Measurements from ENCODE around the gene CELSR1.

Gene CELSR1

GRCh38 chr22:46425016-46425415 lies 112.4 kb downstream of the CELSR1 start:
- no peak for DNase-seq (ENCODE audit: low read depth, low spot score)

- no peak for DNase-seq (ENCODE audit: low read depth, low spot score)
Observed at GRCh38 chr22:46424496-46424895, 112.9 kb downstream of the CELSR1 start.

- no peak for DNase-seq (ENCODE audit: low read depth, low spot score)
Observed at GRCh38 chr22:46422896-46423295, 114.5 kb downstream of the CELSR1 start.

GRCh38 chr22:46421267-46421666 lies 116.2 kb downstream of the CELSR1 start:
- DNase-seq (ENCODE audit: low read depth, low spot score): no peak

GRCh38 chr22:46419754-46420571 lies 117.5 kb downstream of the CELSR1 start:
- no peak for DNase-seq (ENCODE audit: low read depth, low spot score)

- no peak for DNase-seq (ENCODE audit: low read depth, low spot score)
Observed at GRCh38 chr22:46418827-46419226, 118.6 kb downstream of the CELSR1 start.

- no peak for DNase-seq (ENCODE audit: low read depth, low spot score)
Observed at GRCh38 chr22:46417769-46418168, 119.7 kb downstream of the CELSR1 start.

GRCh38 chr22:46416891-46417580 lies 120.4 kb downstream of the CELSR1 start:
- no peak for DNase-seq (ENCODE audit: low read depth, low spot score)

- no peak for DNase-seq (ENCODE audit: low read depth, low spot score)
Observed at GRCh38 chr22:46416520-46416871, 120.9 kb downstream of the CELSR1 start.

- DNase-seq (ENCODE audit: low read depth, low spot score): no peak
Observed at GRCh38 chr22:46415776-46416519, 121.5 kb downstream of the CELSR1 start.

GRCh38 chr22:46414704-46415103 lies 122.7 kb downstream of the CELSR1 start:
- DNase-seq (ENCODE audit: low read depth, low spot score): no peak

- DNase-seq (ENCODE audit: low read depth, low spot score): no peak
Observed at GRCh38 chr22:46413725-46414379, 123.6 kb downstream of the CELSR1 start.

- DNase-seq (ENCODE audit: low read depth, low spot score): no peak
Observed at GRCh38 chr22:46411347-46411746, 126.1 kb downstream of the CELSR1 start.

- DNase-seq (ENCODE audit: low read depth, low spot score): no peak
Observed at GRCh38 chr22:46410291-46410808, 127.1 kb downstream of the CELSR1 start.

- DNase-seq (ENCODE audit: low read depth, low spot score): no peak
Observed at GRCh38 chr22:46409631-46410210, 127.7 kb downstream of the CELSR1 start.

- no peak for DNase-seq (ENCODE audit: low read depth, low spot score)
Observed at GRCh38 chr22:46408568-46409506, 128.6 kb downstream of the CELSR1 start.

GRCh38 chr22:46407748-46408147 lies 129.7 kb downstream of the CELSR1 start:
- DNase-seq (ENCODE audit: low read depth, low spot score): no peak

GRCh38 chr22:46406791-46407190 lies 130.6 kb downstream of the CELSR1 start:
- DNase-seq (ENCODE audit: low read depth, low spot score): no peak

GRCh38 chr22:46406349-46406748 lies 131.1 kb downstream of the CELSR1 start:
- DNase-seq (ENCODE audit: low read depth, low spot score): no peak

GRCh38 chr22:46405901-46406300 lies 131.5 kb downstream of the CELSR1 start:
- no peak for DNase-seq (ENCODE audit: low read depth, low spot score)

Data from brain pericyte (primary cell).